ENCODE data around the gene CDC25C. TPM values are rescaled to one million over a fixed set of nuclear protein-coding genes. Genes with fewer than 3 reads are reported as not detected.
A peak's percentile ranks its signal among the peaks of the same experiment; 100 is the strongest.

The CDC25C gene
- 4.4 TPM for total RNA-seq

DNA sequence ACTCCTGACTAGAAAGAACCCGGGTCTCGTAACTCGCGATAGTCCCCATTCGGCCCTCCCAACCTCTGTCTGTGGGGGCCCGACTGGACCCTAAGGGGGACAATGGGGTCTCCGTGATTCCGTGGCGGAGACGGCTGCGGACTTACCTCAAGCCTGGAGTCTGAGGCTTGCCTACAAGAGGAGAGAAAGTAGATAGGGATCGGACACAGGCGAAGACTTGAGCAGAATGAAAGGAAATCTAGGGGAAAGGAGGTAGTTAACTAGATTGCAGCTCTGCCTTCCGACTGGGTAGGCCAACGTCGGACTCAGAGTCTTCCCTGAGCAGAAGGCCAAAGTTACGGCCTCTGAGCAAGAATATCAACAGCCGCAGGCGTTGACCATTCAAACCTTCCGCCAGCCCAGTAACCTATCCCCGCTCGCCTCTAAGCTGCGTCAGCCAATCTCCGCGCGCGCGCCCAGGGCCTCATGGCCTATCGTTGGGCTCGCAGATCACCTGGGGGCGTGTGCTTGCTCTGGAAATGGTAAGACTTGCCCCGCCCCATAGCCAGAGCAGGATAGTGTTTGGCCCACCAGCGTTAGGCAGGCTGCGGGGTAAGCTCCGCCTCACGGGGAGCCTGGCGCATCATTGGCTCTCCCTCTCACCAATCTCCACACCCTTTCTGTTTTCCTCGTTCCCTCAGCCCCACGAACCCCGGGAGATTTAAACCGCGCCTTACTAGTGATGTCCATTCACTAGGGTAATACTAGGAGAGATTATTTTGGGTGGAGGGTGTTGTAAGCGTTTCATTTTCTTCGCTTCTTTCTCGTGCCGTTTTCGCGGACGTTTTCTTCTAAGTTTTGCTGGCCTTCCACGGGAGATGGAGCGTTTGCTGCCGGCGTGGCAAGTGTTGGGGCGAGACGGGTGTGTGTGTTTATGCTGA is at the start of gene CDC25C:
Gene CDC25C, minus strand, starts transcription at position 356 of the 920 bp plus-strand sequence. CDS start 624 bp downstream, outside the sequence.
- DNase-seq: peak; percentile 100

DNA sequence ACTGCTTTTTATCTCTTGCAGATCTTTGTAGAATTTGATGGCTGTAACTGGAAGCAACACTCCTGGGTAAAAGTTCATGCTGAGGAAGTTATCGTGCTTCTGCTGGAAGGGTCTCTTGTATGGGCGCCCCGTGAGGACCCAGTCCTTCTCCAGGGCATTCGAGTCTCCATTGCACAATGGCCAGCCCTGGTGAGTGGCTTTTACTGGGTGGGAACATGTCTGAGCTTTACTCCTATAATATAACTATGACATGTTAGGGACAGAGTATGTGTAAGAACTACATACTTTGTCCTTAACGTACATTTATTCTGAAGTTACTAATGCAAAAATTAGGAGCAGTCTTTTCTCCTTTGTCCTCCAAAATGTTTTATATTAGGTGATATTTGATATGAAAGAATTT is 41.0 kb upstream of the CDC25C start:
- no peak for DNase-seq

DNA sequence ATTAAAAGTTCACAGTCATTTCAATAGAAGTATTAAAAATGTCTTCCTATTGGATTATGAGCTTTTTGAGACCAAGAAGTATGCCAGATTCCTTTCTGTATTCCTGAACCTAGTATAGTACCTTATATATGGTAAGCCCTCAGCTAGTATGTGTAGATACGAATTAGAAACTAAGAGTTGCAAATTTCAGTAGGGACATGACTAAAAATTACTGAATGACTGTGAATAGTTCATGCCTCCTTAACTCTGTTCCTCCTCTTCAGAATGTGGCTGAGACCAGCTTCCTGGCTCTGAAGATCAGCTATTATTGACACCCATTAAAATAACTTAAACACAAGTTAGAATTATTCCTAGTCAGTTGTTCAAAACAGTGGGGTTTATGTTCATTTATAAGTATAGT is 40.6 kb upstream of the CDC25C start:
- DNase-seq: no peak

DNA sequence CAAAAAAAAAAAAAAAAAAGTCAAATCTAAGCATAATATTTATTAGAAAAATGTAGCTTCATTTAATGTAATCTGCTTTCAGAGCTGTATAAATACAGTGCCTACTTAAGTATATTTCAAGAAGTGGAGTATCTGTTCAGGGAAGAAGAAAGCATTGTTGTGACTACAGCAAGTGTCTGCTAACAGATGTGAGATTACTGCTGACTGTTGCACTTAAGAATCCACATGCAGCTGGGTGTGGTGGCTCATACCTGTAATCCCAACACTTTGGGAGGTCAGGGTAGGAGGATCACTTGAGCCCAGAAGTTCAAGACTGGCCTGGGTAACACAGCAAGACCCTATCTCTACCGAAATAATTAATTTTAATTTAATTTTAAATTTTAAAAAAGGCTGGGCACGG is 39.9 kb upstream of the CDC25C start:
- no peak for DNase-seq

DNA sequence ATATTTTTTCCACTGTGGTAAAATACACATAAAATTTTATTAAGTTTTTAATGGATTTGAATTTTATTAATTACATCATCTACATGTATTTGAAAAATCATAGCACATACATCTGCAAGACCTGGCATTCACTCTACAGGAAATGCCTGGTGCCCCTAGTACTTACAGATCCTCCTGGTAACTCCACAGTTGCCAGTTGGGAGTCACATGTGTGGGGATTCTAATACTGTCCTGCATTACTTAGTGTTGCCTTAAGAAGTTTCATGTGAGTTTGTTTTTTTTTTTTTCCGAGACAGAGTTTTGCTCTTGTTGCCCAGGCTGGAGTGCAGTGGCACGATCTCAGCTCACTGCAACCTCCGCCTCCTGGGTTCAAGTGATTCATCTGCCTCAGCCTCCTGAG is 38.9 kb upstream of the CDC25C start:
- DNase-seq: no peak

DNA sequence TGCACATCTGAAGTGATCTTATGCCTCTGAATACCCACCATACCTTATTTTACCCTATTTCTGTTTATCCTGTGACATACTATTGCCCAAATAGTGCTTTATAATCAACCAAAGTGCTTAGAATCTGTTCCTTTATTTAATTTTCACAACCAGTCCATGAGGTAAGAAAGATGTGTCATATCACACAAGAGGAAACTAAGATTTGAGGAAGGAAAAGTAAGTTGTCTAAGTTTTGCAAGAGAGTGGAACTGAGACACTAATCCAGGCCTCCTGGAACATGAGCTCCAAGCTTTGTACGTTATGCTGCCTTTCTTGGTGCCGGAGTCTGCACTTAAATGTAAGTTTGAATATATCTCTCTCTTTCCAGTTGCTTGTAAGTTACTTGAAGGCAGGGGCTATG is 38.1 kb upstream of the CDC25C start:
- no peak for DNase-seq

DNA sequence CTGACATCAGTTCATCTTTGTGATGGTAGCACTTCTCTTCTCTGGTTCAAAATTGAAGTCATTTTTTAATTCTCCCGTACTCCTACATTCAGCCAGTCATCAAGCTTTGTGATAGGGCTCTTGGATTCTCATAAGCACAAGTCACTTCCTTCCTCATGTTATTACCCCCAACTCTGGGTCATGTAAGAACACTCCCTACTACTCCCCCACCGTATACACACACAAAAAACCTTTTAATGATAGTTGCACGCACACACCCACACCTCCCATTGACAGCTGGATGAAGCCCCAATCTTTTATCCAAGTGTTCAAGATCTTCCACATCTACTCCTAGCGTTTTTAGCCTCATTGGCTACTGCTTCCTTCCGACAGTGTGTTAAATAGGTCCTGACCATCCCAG is 37.7 kb upstream of the CDC25C start:
- DNase-seq: no peak

DNA sequence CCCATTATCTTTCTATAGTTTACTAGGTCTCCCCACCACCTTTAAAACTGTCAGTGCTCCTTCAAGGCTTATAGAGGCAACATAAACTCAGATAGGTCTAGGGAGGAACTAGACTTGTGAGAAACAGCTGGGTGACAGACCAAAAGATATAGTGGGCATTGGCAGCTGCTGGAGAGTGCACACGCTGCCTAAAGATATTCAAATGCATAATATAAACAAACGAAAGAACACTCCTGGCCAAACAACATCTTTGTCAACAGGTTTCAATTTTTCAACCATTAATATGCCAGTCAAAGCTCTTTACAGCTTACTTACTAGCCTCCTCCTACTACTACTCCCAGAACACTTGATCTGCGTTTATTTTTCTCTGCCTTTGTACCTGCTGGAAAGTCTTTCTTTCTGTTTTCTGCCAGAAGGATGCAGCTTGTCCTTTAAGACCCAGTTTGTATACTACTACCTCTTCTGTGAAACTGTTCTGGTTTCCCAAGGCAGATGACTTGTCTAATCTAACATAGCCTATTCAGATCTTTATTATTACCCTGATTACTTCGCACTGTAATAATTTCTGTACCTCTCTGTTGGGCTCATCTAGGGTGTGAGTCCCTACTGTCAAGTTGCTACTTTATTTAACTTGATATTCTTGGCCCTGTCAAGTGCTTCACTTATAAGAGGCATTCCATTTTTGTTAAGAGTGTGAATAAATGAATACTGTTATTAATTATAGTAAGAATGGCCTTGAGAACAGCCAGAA is 35.2 kb upstream of the CDC25C start:
- no peak for DNase-seq

DNA sequence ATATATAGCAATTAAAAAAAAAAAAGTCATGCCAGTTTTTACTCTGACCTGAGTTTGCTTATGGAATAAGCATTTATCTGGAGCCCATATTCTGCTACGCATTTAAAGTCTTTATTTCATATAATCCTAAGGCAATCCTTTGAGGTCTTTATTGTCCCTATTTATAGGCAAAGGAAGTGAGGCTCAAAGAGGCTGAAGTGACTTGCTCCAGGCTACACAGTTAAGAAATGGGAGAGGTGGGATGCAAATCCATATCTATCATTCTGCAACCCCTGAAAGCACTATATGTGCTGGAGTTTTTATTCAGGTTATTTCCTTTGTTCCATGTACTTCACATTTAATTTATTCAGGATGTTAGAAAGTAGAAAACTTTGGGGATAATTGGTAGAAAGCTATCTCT is 33.0 kb upstream of the CDC25C start:
- no peak for DNase-seq

DNA sequence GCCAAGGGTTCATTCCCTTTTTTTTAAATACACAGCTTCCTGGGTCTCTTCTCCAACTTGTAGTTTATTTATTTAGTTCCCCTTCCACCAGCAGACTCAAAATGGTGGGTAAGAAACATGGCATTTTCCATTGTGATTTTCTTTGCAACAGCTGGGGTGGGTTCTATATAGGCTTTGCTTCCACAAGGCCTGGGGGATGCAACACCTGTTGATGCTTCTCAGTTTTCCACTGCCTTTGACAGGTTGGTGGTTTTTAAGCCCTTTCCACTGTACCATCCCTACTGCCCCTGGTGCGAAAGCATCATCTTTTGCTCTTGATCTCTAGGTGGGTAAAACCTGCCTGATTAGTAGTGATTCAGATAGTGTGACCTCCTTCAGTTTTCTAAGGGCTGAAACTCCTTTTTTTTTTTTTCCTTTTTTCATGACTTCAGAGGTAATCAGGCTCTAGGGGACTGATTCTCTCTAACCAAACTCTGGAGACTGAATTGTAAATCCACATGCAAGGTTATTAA is 29.4 kb upstream of the CDC25C start:
- DNase-seq: no peak

DNA sequence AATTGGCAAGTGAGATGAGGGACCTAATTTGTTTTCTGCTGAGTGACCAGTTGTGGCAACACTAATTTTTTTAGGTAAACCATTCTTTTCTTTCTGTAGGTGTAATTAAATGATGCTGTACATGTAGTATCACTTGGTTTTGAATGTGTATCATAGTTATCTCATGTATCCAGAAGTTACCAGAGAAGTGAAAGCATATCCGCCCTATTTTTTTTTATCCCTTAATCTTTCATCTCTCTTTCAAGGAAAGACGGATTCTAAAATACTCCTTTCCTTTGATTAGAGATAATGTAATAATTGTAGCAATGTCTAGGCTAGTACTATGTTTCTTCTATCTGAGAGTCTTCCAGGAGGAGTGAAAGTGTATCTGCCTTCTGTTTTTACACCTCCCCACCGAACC is 28.0 kb upstream of the CDC25C start:
- no peak for DNase-seq

DNA sequence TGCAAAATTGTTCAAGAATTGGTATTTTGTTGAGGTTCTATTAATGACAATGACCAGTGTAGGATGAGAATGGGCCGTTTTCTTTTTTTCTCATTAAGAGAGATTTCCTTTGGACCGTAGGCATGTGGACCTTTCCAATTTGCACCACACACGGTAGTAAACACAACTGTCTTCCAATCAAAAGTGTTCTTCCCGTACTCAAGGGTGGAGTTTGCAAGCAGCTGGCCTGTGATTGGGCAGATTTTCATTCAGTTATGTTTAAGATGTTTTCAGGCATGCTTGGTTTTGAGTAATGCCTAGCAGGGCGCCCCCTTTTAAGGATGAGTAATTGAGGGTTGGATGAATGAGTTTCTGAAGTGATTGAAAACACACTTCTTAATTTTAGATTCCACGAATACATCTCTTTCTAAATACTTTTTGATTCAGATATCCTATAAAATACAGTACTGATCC is 23.3 kb upstream of the CDC25C start:
- peak; percentile 74 for DNase-seq

DNA sequence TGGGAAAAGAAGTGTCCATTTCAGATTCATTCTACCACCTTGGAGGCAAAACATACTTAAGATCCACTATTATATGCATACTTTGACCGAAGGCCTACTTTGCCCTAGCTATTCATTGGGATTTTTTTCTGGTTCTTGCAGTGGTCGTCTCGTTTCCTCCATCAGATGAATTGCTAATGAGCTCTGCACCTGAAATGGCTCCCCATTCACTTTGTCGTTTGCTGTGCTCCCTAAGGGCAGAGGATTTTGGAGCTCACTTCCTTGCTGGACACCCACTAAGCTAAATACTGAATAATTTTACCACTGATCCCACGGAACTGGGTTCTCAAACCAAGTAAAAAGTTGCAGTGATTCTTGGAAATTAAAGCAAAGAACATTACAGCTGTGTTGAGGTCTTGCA is 22.8 kb upstream of the CDC25C start:
- DNase-seq: no peak

DNA sequence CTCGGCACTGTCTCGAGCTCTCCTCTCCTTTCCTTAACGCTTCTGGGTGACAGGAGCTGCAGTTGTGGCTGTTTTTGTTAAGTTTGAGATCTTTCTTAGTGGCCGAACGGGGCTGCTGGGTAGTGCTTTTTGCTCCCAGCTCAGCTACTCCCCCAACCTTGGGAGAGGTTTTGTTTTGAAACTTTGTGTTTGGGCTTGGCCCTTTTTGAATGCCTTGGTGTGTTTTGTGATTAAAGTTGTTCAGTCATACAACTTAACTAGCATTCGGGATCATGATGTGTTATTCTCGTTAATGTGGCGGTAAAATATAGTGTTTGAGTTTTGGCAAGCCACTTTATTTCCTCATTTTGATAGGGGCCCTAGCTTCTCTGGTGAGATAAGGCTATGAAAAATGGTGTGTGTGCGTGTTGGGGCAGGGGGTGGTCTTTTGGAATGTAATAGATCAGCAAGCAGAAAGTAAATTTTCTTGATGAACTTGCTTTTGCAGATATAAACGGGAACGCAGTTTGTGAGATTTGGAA is 22.0 kb upstream of the CDC25C start:
- DNase-seq: peak; percentile 77

DNA sequence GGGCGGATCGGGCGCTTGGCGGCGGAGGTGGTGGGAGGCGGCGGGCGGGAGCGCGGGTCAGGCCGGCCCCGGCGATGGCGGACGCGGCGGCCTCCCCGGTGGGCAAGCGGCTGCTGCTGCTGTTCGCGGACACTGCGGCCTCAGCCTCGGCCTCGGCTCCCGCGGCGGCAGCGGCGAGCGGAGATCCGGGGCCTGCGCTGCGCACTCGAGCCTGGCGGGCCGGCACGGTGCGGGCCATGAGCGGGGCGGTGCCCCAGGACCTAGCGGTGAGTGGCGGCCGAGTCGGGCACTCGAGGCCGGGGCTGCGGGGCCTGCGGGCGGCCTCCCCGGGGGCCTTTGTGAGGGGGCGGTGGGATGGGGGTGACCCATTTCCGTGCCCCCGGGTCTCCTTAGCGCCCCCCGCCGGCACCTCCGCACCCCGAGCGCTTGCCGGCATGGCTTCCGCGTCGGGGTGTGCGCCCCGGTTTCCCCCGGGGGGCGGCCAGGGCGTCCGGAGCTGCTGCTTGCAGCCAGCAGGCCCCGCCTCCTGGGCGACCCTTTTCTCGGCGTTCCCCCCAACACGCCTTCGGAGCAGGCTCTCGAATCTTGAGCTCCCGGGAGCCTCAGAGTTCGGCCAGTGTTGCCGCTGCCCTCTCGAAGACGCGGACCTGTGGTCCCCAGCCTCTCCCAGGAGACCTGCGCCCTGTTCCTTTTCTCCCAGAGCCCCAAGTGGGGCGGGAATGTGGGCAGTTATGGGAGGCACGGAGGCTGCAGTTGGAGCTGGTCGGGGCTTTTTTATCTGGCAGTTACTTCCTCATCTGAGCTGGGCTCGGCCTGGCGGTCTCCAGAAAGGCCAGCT is 21.3 kb upstream of the CDC25C start:
- peak; percentile 77 for DNase-seq

DNA sequence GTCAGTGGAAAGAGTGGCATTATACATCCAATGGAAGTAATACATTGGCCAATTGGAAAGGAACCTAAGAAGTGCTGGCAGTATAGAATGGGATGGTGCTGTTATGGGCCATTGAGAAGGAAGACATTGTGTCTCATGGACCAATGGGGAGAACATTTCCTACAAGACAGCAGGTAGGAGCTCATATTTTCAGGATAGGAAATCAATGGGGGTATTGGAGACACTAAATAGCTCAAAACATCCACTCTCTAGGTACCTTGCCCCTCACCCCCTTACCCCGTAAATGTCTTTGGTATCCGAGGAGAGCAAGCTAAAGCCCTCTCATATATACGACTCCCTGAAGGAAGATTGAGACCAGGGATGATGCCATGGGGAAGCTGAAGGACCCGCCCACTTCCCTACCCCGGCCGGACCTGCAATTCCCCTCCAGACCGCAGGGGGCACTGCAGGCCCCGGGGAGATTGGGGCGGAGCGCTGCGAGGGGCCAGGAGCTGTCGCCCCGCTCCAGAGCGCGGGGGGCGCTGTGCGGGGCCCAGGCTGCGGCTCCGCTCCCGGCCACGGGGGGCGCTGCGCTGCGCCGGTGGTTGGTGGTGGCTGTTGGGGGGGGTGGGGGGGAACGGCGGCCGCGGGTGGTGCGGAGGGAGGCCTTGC is 20.6 kb upstream of the CDC25C start, which contains the start of gene KDM3B:
Gene KDM3B, plus strand, starts transcription at position 615 of the 651 bp plus-strand sequence. CDS start 111 bp downstream, outside the sequence.
- DNase-seq: peak; percentile 90

DNA sequence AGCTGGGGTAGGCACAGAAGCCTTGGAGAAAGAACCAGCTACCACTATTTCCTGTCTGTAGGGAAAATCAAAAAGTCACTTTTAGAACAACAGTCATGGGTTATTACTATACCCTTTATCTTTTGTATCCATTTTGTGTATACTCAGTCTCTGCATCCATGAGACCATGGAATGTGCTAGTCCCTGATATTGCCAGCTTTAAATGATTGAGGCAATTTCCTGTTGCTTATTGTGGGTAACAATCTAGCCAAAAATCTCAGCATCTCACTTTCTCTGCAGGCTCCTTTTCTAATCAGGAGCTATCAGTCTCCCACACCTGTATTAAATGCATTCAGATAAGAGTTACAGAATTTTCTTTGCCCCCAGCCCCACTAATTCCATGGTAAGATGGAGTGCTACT is 19.9 kb upstream of the CDC25C start:
- DNase-seq: no peak

DNA sequence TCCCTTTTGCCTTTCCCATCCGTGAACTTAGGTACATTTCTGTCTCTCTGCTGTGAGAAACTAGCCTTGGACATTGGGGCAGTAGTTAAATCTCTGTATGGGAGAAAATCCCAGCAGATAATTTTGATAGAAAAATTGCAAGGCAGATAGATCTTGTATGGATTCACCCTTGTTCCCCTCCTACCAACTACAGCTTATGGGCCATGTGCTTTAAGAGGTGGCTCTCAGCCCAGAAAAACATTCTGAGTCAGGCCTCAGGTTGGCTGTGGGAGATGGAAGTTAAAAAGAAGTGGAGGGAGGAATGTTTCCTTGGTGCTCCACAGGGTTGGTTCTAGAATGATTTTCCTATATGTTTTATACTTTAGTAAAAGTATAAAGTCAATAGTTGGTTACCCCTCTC is 19.5 kb upstream of the CDC25C start:
- DNase-seq: no peak

DNA sequence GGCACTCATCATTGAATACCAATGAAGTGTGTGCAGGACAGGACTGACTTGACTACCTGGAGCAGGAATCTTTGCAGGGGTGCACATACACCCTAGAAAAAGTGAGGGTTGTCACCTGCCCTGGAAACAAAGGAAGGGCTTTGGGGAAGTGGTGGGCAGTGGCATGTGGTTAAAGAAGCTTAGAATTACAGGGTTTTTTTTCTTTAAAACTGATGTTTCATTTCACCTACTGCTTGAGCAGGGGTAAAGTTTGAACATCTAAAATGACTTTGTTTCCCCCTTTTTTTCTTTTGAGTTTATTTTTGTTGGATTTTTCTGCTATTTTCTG is 18.9 kb upstream of the CDC25C start:
- no peak for DNase-seq

DNA sequence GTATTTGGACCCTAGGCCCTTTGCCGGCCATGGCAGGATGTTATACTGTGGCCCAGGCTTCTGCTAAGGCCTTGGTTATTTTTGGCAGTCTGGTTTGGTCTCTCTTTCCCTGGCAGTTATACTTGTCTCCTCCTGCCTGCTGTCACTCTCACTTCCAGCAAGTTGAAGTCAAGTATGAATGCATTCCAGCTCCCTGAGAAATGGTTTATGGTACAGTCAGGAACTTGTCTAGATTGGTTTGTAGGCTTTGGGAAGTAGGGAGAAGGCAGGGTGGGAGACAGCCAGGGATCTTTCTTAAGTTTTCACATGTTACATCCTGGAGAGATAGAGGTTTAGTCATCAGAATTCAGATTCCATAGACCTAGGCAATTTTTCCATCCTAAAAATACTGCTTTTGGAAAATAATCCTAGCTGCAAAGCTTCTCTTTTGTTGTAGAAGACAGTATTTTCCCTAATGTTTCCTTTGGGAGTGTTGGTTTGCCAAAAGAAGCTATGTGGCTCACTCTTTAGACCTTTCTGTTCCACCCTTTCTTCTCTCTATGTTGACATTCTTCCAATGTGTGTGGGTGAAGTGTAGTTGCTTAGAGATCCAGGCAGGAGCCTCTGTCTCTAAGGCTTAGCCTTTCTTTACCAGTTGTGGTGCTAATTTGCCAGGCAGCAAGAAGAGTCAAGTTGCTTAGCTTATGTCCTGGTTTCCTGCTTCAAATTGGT is 18.4 kb upstream of the CDC25C start:
- no peak for DNase-seq

DNA sequence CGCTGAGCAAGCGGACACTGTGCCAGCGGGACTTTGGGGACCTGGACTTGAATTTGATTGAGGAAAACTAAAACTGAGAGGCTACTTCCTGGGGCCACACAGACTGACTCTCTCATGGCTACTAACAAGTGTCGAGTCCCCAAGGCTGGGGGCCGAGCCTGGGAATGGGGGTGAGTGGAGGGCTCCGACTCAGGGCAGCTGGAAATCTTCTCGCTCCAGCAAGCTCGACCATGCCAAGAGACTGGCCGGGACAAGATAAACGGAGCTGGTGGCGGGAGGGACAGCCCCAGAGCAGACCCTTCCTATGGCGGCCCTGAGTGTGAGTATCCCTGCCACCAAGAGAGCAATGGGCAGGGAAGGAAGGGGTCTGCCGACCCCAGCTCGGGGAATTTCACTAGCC is 15.3 kb upstream of the CDC25C start:
- DNase-seq: no peak

Data from tongue (tissue), 2 donors.